Stimulated activated CD4-positive, alpha-beta T cell treated with anti-CD3 and anti-CD28 coated beads, Interleukin-2, amount 100 ng/mL, for 24 hours (primary cell): ENCODE measurements around the gene TCERG1L.
"Not testable (repeated sequence)": the region's sequence is repeated elsewhere in the genome, so short reads cannot be mapped to it uniquely, and the experiment has no call there.

Experiments
- DNase-seq, 2 donors: peaks; one replicate each; pipeline ENCODE4 v3.0.0-alpha.2; 2020

The TCERG1L gene

GRCh38 chr10:131181456-131181855, 130.1 kb downstream of the TCERG1L start:
- no peak for DNase-seq

- no peak for DNase-seq
Measured at GRCh38 chr10:131180740-131181415, 130.6 kb downstream of the TCERG1L start.

GRCh38 chr10:131180086-131180485, 131.4 kb downstream of the TCERG1L start:
- no peak for DNase-seq

- DNase-seq, result no peak
Measured at GRCh38 chr10:131179361-131179760, 132.2 kb downstream of the TCERG1L start.

GRCh38 chr10:131178521-131179331, 132.8 kb downstream of the TCERG1L start:
- DNase-seq, result no peak

- DNase-seq, result no peak
Measured at GRCh38 chr10:131177431-131178327, 133.8 kb downstream of the TCERG1L start.

GRCh38 chr10:131176907-131177306, 134.6 kb downstream of the TCERG1L start:
- no peak for DNase-seq

- not testable (repeated sequence) for DNase-seq
Measured at GRCh38 chr10:131176324-131176723, 135.2 kb downstream of the TCERG1L start.

GRCh38 chr10:131175891-131176290, 135.6 kb downstream of the TCERG1L start:
- DNase-seq, result no peak

GRCh38 chr10:131174651-131175540, 136.6 kb downstream of the TCERG1L start:
- no peak for DNase-seq

GRCh38 chr10:131174211-131174565, 137.3 kb downstream of the TCERG1L start:
- DNase-seq, result no peak

- no peak for DNase-seq
Measured at GRCh38 chr10:131173484-131174210, 137.9 kb downstream of the TCERG1L start.

- DNase-seq, result no peak
Measured at GRCh38 chr10:131172433-131172832, 139.1 kb downstream of the TCERG1L start.

GRCh38 chr10:131169146-131169545, 142.4 kb downstream of the TCERG1L start:
- DNase-seq, result no peak

GRCh38 chr10:131168238-131168875, 143.2 kb downstream of the TCERG1L start:
- no peak for DNase-seq

GRCh38 chr10:131167036-131167860, 144.3 kb downstream of the TCERG1L start:
- DNase-seq, result no peak

GRCh38 chr10:131166486-131166885, 145.0 kb downstream of the TCERG1L start:
- DNase-seq, result no peak

- DNase-seq, result no peak
Measured at GRCh38 chr10:131165092-131165491, 146.4 kb downstream of the TCERG1L start.

- no peak for DNase-seq
Measured at GRCh38 chr10:131162866-131163843, 148.4 kb downstream of the TCERG1L start.
